Measurements from ENCODE around the gene TSSK6. TPM values are rescaled to one million over a fixed set of nuclear protein-coding genes. Genes with fewer than 3 reads are reported as not detected.
A peak's percentile ranks its signal among the peaks of the same experiment; 100 is the strongest.

Gene TSSK6
- total RNA-seq, 6 experiments from 2014 or later, result 0.61 to 1.3 (median 0.92) TPM

GRCh38 chr19:19527674-19528625, 12.6 kb upstream of the TSSK6 start:
- TF ChIP-seq CTCF (IDR thresholded peaks at IDR 0.05), result no peak
- Mint-ChIP-seq H3K4me1 (ENCODE audit: low read depth) (peaks cover 23% of the 10 kb centered on the region), H3K9me3 (no peaks in the 10 kb centered on the region), H3K4me3 (no peak overlapping the region), H3K27me3 (ENCODE audit: insufficient read depth) (peaks cover 2% of the 10 kb centered on the region), H3K27ac (no peak overlapping the region), H3K36me3 (ENCODE audit: low read depth) (no peaks in the 10 kb centered on the region)
- no peak for DNase-seq

GRCh38 chr19:19527371-19527656, 12.0 kb upstream of the TSSK6 start:
- no peaks in the 10 kb centered on the region for H3K36me3 Mint-ChIP-seq (ENCODE audit: low read depth)

GRCh38 chr19:19526581-19527370, 11.4 kb upstream of the TSSK6 start:
- Mint-ChIP-seq H3K27ac (no peak overlapping the region), H3K36me3 (ENCODE audit: low read depth) (no peaks in the 10 kb centered on the region), H3K4me1 (ENCODE audit: low read depth) (peaks cover 18% of the 10 kb centered on the region), H3K9me3 (no peaks in the 10 kb centered on the region), H3K4me3 (no peak overlapping the region), H3K27me3 (ENCODE audit: insufficient read depth) (no peaks in the 10 kb centered on the region; the same call in 1 of the 2 replicates)
- no peak for DNase-seq
- no peak for TF ChIP-seq CTCF (IDR thresholded peaks at IDR 0.05)

More at GRCh38 chr19:19527371-19527656, 12.0 kb upstream of the TSSK6 start:
- no peak overlapping the region for H3K4me3 Mint-ChIP-seq
- H3K9me3 Mint-ChIP-seq, result no peaks in the 10 kb centered on the region
- H3K27ac Mint-ChIP-seq, result no peak overlapping the region
- TF ChIP-seq CTCF (IDR thresholded peaks at IDR 0.05), result no peak
- H3K4me1 Mint-ChIP-seq (ENCODE audit: low read depth), result peaks cover 23% of the 10 kb centered on the region
- H3K27me3 Mint-ChIP-seq (ENCODE audit: insufficient read depth), result peaks cover 2% of the 10 kb centered on the region
- DNase-seq, result no peak

- H3K4me3 Mint-ChIP-seq, result no peak overlapping the region
Measured at GRCh38 chr19:19525611-19526380, 10.4 kb upstream of the TSSK6 start.

More at GRCh38 chr19:19525611-19526380, 10.4 kb upstream of the TSSK6 start:
- H3K9me3 Mint-ChIP-seq, result no peaks in the 10 kb centered on the region
- no peak for DNase-seq
- no peak overlapping the region for H3K27ac Mint-ChIP-seq
- peaks cover 13% of the 10 kb centered on the region for H3K4me1 Mint-ChIP-seq (ENCODE audit: low read depth)
- TF ChIP-seq CTCF (IDR thresholded peaks at IDR 0.05), result 0 out of 2 replicates have a peak, but pooled peaks have one; percentile 14
- H3K36me3 Mint-ChIP-seq (ENCODE audit: low read depth), result peaks cover 3% of the 10 kb centered on the region
- no peaks in the 10 kb centered on the region; the same call in 1 of the 2 replicates for H3K27me3 Mint-ChIP-seq (ENCODE audit: insufficient read depth)

Measured in HFFc6 (cell line).